Measurements from ENCODE around the gene RAMP1.
"Not testable (repeated sequence)": the region's sequence is repeated elsewhere in the genome, so short reads cannot be mapped to it uniquely, and the experiment has no call there.

RAMP1 gene

DNA sequence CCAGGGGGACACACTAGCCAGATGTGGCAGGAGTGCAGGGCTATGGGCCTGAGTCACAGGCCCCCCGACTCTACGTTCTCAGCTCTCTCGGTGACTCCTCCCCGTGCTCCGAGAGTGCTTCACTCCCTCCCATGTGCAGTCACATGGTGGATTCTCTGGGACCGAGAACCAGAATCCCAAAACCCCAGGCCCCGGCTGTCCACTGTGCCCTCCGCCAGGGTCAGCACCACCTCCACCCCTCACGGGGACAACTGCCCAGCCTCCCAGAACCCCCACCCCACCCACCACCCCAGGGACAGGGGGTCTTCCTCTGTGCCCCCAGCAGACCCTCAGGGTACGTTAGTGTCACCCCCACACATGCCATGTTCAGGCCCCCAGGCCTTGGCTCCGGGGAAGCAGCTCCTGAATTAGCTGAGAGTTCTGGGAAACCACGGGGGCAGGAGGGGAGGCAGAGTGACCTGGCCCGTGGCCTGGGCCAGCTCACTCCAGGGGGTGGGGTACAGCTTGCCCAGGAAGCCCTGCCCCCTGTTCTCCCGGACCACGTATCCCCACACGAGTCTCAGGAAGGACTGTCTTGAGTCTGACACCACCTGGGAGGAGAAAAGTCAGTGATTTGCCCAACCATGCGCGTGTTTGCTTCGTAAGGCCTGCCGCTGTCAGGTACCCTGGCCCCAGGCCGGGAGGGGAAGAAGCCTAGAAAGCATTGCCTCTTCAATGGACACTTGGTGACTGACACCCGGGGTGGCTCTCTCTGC, 4.4 kb downstream of the RAMP1 start:
- no peak for DNase-seq (ENCODE audit: low spot score)

DNA sequence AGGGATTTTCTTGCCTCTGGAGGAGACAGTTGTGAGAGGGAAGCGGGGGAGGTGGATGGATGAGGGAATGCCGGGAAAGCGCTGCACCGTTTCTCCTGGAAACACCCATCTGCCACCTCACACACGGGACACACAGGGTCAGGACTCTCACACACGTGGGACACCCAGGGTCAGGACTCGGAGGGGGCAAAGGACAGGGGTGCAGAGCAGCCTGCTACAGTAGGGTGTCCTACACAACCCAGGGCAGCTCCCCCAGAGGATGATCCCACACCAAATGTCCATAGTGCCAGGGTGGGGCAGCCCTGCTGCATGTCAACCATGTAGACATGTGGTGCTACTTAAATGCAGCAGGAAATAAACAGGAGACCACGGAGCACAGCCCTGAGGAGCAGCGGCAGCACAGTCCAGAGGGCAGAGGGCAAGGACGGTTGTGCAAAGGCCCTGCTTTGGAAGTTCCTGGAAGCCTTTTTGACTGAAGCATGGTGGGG, 5.1 kb downstream of the RAMP1 start:
- DNase-seq (ENCODE audit: low spot score) = no peak

DNA sequence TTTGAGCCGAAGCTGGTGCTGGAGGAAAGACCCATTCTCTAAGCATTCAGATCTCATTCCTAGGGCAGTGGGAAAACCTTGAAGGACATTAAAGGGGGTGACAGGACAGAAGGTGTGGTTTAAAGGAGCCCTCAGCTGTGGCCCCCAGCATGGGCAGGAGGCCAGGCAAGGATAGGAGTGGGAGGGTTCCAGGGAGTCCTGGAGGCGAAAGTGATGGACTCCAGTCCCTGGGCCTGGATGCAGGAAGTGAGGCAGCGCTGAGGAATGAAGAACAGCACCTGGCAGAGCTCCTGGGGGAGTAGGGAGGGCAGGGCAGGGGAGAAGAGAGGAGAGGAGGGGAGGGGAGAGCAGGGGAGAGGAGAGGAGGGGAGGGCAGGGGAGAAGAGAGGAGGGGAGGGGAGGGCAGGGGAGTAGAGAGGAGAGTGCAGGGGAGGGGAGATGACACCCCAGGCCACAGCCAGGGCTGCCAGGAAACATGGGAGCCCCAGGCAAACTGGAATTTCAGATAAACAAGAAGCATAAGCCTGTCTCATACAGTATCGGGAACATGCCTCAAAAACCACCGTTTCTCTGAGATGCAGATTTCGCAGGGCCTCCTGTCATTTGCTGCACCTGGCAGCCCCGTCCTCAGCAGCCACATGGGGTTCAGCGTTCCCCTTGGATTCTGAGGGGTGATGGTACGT, 5.7 kb downstream of the RAMP1 start:
- DNase-seq (ENCODE audit: low spot score) = no peak

DNA sequence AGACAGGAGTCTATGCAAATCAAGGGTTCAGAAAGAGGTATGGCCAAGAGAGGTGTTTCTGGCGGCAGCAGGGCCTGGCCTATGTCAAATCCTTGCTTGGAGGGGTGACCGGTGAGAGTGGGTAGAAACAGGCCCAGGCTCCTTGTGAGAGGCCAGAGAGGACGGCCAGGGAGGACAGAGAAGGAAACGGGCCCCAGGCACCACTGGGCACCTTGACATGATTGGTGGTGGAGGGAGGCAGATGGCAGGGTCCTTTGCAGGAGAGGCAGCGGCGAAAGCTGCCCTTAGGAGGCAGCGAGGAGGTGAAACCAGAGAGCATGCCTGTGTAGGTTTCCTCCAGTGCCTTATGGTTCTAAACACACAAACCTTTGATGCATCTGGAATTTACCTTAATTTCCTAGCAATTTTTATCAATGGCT, 6.2 kb downstream of the RAMP1 start:
- no peak for DNase-seq (ENCODE audit: low spot score)

DNA sequence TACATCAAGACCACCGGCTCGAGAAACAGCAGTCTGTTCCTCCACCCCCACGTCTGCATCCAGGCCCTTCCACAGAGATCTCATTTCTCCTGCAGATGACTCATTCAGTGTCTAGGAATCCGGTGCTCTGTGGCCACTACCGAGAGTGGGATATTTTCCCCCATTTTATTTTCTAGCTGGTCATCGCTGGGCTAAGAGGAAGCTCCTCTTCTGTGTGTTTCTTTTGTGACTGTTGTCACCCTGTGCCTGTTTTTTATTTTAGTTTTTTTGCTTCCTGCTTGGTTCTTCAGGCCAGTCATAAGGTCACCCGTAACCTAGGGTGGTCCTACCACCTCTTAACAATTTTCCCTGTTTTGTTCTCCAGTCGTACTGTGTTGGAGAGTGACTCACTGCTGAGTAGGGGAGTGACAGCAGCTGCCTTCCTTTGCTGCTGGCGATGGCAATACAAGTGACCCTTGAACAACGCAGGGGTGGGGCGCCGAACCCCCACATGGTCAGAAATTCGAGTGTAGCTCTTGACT, 6.7 kb downstream of the RAMP1 start:
- no peak for DNase-seq (ENCODE audit: low spot score)

DNA sequence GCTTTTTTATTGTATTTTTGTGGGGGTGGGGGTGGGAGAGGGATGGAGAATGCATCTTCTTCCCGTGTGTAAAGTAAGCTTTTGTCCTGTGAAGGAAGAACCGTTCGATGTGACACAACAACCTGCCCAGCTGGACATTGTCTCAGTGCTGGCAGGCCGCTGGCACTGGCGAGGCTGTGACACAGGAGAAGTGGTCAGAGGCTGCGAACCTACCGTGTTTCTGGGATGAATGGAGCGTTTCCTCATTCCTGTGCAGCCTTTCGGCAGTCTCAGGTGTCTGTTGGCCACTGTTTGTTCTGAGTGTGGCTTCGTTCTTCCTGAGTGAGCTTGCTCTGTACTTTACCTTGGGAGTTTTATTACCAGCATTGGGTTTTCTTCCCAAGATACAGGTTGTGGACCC, 8.0 kb downstream of the RAMP1 start:
- no peak for DNase-seq (ENCODE audit: low spot score)

DNA sequence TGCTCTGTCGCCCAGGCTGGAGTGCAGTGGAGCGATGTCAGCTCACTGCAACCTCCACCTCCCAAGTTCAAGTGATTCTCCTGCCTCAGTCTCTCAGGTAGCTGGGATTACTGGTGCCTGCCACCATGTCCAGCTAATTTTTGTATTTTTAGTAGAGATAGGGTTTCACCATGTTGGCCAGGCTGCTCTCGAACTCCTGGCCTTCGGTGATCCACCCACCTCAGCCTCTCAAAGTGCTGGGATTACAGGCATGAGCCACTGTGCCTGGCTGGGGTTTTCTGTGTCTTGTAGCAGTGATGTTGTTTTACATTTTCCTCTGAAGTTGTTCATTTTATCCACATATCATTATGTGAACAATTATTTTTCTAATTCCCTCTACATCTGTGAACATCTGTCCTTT, 8.7 kb downstream of the RAMP1 start:
- DNase-seq (ENCODE audit: low spot score) = not testable (repeated sequence)

DNA sequence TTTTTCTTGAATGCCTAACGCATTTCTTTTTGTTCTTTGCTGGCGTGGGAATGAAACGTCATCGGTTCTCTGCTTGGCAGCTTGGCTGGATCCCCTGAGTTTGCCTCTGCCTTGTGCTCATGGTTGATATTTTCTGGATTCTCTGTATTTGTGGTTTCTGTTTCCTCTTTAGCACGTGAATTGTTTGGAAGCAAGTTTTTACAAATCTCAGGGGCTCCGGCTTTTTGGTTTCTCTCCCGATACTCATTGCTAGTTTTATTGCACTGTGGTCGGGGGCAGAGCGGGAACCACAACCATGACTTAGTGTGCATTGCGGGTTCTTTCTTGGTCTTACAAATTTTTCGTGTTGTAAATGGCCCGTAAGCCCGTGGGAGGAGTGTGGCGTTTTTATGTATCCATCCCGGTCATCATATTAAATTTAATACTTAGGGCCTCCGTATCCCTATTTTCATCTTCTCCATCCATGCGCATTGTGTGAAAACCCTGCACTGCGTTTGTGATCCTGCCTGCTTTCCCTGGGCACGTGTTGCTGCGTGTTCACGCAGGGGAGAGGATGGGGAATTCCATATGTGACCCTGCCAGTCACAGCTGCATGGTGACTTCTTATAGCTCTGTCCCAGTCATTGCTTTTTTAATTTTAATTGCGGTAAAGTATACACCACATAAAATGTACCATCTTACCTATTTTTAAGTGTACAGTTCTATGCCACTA, 9.4 kb downstream of the RAMP1 start:
- DNase-seq (ENCODE audit: low spot score) = peak; percentile 40

DNA sequence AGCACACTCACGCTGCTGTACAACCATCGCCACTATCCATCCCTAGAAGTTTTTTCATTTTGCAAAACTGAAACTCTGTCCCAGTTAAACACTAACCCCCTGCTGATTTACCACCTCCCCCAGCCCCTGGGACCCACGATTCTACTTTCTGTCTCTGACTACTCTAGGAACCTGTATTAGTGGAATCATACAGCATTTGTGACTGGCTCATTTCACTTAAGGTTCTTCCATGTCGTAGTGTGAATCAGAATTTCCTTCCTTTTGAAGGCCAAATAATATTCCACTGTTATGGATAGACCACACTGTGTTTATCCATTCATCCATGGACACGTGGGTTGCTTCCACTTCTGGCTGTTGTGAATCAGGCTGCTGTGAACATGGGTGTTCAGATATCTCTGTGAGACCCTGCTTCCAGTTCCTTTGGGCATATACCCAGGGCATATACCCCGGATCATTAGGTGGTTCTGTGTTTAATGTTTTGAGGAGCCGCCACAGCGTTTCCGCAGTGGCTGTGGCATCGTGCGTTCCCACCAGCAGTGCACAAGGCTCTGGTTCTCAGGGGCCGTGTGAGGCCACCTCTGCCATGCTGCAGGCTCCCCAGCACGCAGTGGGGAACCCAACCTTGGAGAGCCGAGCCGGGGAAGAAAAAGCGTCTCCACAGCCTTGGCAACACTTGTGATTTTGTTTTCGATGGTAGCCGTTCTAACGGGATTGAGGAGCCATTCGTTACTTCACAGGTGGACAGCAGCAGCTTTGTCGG, 10.1 kb downstream of the RAMP1 start:
- DNase-seq (ENCODE audit: low spot score) = no peak

DNA sequence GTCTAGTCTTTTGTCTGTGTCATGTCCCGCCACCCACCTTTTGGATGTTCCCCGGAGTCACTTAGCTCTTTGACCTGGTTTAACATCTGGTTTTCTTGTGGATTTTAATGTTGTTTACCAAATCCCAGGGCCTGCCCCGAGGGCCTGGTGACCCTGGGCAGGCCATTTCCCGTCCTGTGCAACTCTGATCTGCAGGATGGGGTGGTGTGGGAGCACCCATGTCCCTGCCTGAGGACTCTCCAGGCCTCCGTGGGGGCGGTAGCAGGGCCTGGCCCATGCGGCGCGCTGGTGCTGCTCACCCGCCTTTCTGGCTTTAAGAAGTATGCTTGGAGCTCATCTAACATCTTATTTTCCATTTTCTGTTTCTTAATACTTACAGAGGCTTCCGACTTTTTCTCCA, 10.7 kb downstream of the RAMP1 start:
- no peak for DNase-seq (ENCODE audit: low spot score)

DNA sequence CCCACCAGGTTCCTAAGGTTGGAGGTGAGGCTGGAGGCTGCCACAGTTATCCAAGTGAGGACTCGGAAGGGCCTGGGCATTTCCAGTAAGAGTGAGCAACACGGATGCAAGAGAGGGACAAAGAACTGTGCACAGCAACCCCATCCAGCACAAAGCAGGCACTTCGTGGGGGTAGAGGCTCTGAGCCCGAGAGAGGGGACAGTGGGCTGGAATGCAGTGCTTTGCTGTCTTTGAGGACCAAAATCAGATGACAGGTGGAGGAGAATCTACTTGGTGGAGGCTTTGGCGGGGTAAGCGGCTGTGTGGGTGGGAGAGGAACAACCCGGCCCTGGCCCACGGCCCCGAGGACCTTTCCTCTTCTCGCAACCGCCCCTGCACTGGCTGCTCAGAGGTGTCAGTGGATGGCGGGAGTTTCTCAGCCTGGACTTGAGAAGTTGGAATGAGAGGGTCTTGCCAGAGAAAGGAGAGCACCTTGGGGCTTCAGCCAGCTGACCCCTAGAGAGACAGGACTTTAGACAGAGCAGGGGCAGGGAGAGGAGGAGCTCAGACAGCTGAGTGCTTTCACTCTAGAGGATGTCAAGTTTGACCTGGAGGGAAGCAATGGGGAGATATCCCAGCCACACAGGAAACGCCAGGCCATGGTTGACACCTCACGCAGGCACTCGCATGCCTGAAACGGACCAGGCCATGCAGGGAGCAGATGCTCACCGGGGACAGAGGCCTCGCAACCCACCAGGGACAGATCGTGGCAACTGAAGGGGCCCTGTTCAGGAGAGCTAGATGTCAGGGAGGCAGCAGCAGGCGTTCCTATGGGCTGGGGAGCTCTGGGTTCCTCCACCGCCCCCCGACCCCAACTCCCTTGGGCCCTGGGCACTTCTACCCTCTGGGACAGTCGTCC, 11.6 kb downstream of the RAMP1 start:
- no peak for DNase-seq (ENCODE audit: low spot score)

DNA sequence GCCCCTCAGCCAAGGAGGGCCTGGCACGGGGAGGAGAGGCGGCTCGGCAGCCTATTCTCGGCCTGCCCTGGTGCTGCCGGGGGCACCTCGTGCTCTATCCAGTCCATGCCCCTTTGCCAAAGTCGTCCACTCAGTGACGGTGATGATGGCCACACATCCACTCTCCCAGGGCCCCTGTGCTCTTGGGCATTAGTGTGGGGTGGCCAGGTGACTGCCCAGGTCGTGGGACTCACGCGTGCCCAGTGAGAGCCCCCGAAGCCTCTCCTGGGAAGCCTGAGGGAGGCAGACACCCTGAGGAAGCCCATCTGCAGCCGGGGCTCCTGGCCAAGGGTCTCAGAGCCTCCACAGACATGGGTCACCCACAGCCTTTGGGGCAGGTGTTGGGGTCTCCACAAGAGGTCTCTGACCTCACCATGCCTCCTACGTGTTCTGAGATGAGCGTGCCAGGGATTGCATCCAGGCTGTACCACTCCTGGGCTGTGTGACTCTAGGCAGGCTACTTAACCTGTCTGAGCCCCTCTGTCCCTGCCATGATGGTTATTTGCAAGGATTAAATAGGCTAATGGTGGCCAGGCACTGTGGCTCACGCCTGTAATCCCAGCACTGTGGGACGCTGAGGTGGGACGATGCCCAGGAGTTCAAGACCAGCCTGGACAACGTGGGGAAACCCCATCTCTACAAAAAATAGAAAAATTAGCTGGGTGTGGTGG, 12.9 kb downstream of the RAMP1 start:
- DNase-seq (ENCODE audit: low spot score) = no peak

DNA sequence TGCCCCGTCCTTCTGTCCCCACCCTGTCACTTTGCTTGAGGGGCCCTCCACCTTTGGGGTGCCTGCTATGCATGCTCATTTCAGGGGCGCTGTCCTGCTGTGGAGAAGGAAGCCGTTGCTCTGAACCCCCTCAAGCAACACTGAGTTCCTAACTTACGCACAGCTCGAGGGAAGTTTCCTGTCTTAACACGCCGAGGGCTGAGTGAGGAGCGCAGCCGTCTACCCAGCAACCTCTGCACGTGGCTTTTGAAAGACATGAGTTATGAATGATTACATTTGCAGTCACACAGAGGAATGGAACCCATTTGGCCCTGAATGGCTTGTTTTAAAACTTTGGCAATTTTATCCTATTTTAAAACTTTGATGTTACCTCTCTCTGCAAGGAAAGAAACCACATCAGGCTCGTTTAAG, 14.0 kb downstream of the RAMP1 start:
- DNase-seq (ENCODE audit: low spot score) = no peak

DNA sequence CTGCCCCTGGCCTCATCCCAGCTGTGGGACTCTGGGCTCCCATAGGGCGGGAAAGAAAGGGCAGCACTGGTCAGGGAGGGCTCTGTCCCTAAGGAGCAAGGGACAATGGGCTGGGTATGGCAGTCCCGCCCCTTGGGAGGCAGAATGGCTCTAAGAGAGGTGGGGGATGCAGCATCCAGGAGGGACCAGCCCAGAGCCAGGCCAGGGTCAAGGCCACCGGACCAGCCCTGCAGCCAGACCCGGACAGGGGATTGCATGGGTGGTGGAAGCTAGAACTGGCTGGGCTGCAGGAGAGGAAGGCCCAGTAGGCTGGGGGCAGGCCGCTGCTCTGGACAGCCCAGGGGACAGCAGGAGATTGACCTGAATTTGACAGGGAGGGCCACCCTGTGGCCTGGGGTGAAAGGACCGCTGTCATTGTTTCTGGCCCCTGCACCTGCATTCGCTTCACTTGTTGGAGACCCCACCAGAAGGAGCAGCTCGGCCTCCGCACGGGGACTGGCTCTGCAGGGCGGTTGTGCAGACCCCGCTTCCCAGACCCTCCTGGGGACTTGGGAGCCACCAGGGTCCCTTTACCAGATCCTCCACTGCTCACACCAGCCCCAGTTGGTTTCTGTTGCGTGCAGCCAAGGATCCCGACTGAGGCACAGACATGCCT, 14.6 kb downstream of the RAMP1 start:
- no peak for DNase-seq (ENCODE audit: low spot score)

DNA sequence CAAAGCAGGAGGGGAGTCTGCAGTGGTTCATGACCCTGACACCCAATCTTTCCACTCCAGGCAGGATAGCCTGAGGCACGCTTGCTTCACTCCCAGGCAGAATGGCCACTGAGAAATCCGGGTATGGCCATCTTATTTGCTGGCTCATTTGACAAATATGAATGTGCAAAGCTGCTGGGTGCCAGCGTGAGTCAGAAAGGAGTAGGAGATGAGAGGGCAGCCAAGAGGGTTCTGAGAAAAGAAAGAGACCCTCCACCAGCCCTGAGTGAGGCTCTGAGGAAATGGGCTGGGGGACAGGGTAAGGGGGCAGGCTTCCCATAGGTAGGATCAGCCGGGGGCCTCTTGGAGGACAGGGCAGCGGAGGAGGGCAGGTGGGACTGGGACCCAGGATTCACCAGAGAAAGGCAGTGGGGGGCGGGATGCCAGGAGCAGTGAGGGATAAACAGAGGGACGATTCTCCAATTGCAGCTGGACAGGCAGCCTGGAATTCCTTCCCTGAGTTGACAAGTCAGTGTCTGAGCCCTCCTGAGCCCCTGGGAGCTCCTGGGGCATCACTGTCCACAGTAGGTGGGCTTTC, 15.2 kb downstream of the RAMP1 start:
- DNase-seq (ENCODE audit: low spot score) = no peak

DNA sequence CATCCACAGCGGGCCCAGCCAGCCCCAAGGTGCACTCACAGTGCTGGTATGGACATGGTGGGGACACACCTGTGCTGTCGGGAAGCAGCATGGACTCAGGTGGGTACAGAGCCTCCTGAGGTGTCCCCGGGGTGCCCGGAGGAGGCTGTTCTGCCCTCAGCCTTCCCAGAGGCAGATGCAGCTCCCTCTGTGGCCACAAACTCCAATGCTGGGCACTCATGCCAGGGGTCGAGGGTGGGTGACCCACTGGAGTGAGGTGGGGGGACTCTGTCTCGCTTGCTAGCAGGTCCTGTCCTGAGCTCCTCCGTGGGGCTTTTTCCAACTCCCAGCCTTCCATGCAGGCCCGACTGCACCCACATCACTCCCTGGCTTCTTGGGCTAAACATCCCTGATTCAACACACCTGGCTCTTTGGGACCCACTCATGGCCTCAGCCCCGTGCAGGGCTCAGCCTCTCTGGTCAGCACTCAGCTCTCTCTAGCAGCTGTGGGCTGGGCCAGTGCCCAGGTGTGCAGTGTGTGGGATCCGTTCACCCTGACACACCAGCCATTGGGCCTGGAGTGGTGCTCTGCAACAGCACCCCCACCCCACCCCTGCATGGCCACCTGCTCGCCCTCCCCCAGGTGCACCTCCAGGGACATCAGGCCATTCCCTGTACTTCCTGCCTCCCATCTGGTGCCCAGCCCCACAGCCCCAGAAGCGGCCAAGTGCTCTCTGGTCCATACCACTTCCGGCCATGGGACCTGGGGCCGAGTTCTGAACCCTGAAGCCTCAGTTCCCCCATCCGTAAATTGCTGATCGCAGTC, 16.0 kb downstream of the RAMP1 start:
- no peak for DNase-seq (ENCODE audit: low spot score)

DNA sequence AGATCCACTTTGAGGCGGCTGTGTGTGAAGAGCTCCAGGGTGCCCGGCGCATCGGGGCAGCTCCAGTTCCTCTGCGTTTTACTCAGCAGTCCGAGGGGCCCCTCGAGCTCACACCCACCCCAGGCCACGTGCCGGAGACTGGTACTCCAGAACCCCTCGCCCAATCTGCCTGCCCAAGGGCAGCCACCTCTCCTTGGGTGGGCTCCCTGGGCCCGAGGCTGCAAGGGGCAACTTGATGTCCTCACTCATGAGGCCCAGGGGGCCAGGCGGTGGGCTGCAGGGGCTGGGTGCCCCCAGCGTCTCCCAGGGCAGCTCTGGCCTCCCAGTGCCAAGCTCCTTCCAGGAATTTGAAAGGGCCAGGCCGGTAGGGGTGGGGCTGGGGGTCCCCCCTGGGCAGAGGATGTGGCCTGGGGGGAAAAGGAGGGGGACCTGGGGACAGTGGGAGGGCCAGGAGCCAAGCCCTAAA, 16.7 kb downstream of the RAMP1 start:
- DNase-seq (ENCODE audit: low spot score) = no peak

DNA sequence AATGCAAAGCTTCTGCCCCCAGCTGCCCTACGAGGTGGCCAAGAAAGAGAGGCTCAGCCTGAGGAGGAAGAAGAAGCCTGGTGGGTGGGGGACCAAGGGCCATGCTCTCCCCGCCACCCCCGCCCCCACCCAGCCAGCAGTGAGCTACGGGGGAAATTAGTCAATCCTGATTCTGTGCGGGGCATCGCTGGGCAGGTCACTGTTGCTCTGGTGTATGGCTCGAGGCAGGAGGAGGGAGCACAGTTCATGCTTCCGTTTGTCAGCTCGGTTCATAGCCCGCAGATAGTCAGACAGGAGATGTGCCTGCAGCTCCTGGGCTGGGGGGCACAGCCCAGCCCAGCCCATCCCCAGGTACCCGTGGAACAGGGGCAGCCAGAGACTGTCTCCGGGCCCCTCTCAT, 17.1 kb downstream of the RAMP1 start:
- DNase-seq (ENCODE audit: low spot score) = no peak

All from globus pallidus (tissue), 1 donor.